Endothelial cell of umbilical vein (primary cell): ENCODE results near the gene THSD4. TPM values are rescaled to one million over a fixed set of nuclear protein-coding genes. Genes with fewer than 3 reads are reported as not detected.

Experiments used
- BruUV-seq: library from RNA; stranded (reverse); fragments of 400-500 nt; replicated peaks from 2 replicates; lab custom pipeline; 2021; lab: Mats Ljungman, UMichigan
- CTCF ChIA-PET: fragments of 300-600, 350-600 bp; sonication (Branson Sonifier 250); formaldehyde crosslinking; loops from one replicate; lab custom pipeline; 2021; ENCODE audit warnings: antibody characterized with exemption, inconsistent platforms; lab: Charles Lee
- POLR2A ChIA-PET: fragments of 300-600, 350-600 bp; sonication (Branson Sonifier 250); formaldehyde crosslinking; loops from one replicate; lab custom pipeline; 2021; ENCODE audit warnings: antibody characterized with exemption, inconsistent platforms; lab: Charles Lee
- DNase-seq: peaks from one replicate; pipeline ENCODE4 v3.0.0-alpha.2; 2011; ENCODE audit warnings: low read depth, low spot score
- FAIRE-seq: peaks from 2 replicates; lab custom pipeline; 2011; peaks lifted over from hg19 to GRCh38; lab: Jason Lieb, UNC
- H2AFZ ChIP-seq: 2 replicates; pipeline ENCODE4 v1.6.0; 2012; ENCODE audit warnings: low read depth, low read length, control low read depth, inconsistent platforms
- H3K27ac ChIP-seq: 2 replicates; pipeline ENCODE4 v1.5.1; 2011; ENCODE audit warnings: low read depth, mild to moderate bottlenecking, control low read depth, low read length, moderate library complexity; ENCODE audit not compliant: insufficient read depth
- H3K27me3 ChIP-seq, 2 experiments: 2 replicates each; pipeline versions ENCODE4 v1.6.0 to v1.6.1; 2011; ENCODE audit warnings: low read length in 2 of 2, mixed read lengths in 1 of 2; ENCODE audit not compliant: control insufficient read depth in 2 of 2, insufficient read depth in 2 of 2
- H3K36me3 ChIP-seq, 2 experiments: 2 replicates in 1 of 2; 3 replicates in 1 of 2; pipeline ENCODE4 v1.5.1; 2011; ENCODE audit warnings: low read length in 2 of 2, mild to moderate bottlenecking in 1 of 2, moderate library complexity in 1 of 2; ENCODE audit not compliant: control insufficient read depth in 2 of 2, insufficient read depth in 2 of 2; ENCODE audit errors: extremely low read depth in 1 of 2
- H3K4me1 ChIP-seq: 3 replicates; pipeline ENCODE4 v1.5.1; 2011; ENCODE audit warnings: mild to moderate bottlenecking, low read length; ENCODE audit not compliant: control insufficient read depth, insufficient read depth; ENCODE audit errors: extremely low read depth
- H3K4me2 ChIP-seq: 2 replicates; pipeline ENCODE4 v1.6.1; 2011; ENCODE audit warnings: low read length, control low read depth, mixed read lengths; ENCODE audit not compliant: insufficient read depth
- H3K4me3 ChIP-seq, 3 experiments: fragments of 200-600 bp in 1 of 3; sonication (generic), shearing (Covaris generic) in 1 of 3; replicated peaks in 1 of 3; 2 replicates each; pipeline ENCODE4 v1.5.1; 2011 to 2016; ENCODE audit warnings: control low read depth in 3 of 3, low read length in 3 of 3, mild to moderate bottlenecking in 2 of 3, inconsistent platforms in 1 of 3, low read depth in 1 of 3, moderate library complexity in 1 of 3; ENCODE audit not compliant: insufficient read depth in 1 of 3
- H3K79me2 ChIP-seq: 2 replicates; pipeline ENCODE4 v1.6.0; 2012; ENCODE audit warnings: low read length, inconsistent platforms; ENCODE audit not compliant: control insufficient read depth, insufficient read depth
- H3K9ac ChIP-seq: replicated peaks from 2 replicates; pipeline ENCODE3; 2011; ENCODE audit warnings: low read length, control low read depth; ENCODE audit not compliant: insufficient read depth; ENCODE audit errors: extremely low read depth
- H3K9me1 ChIP-seq: replicated peaks from 3 replicates; pipeline ENCODE4 v1.6.0; 2011; ENCODE audit warnings: mild to moderate bottlenecking, low read length; ENCODE audit not compliant: control insufficient read depth, insufficient read depth; ENCODE audit errors: extremely low read depth
- H3K9me3 ChIP-seq: replicated peaks from 2 replicates; pipeline ENCODE4 v1.5.1; 2012; ENCODE audit warnings: low read length, inconsistent platforms; ENCODE audit not compliant: control insufficient read depth, insufficient read depth
- H4K20me1 ChIP-seq: replicated peaks from 2 replicates; pipeline ENCODE3; 2011; ENCODE audit warnings: mild to moderate bottlenecking, low read length; ENCODE audit not compliant: control insufficient read depth, insufficient read depth; ENCODE audit errors: extremely low read depth
- CTCF ChIP-seq, 2 donors: IDR thresholded peaks; 1 replicate in 1 of 2; 2 replicates in 1 of 2; pipeline ENCODE4 v1.5.1; 2011; ENCODE audit warnings: low read length in 2 of 2, mild to moderate bottlenecking in 2 of 2, moderate library complexity in 2 of 2, control low read depth in 1 of 2, inconsistent platforms in 1 of 2, low read depth in 1 of 2; ENCODE audit not compliant: insufficient read depth in 1 of 2; ENCODE audit errors: extremely low read depth in 1 of 2
- EZH2 ChIP-seq: IDR thresholded peaks from 2 replicates; pipeline ENCODE4 v1.6.1; 2012; ENCODE audit warnings: borderline replicate concordance, low read depth, mild to moderate bottlenecking, moderate library complexity, low read length, inconsistent platforms; ENCODE audit not compliant: severe bottlenecking
- FOS ChIP-seq: IDR thresholded peaks from 2 replicates; pipeline ENCODE4 v1.6.1; 2011; ENCODE audit warnings: mild to moderate bottlenecking, low read length, moderate library complexity, borderline replicate concordance; ENCODE audit not compliant: insufficient read depth
- GATA2 ChIP-seq: IDR thresholded peaks from 2 replicates; pipeline ENCODE4 v1.7.0; 2011; ENCODE audit warnings: low read depth, mild to moderate bottlenecking, moderate library complexity, mixed read lengths, low read length; ENCODE audit not compliant: insufficient read length, insufficient read depth
- JUN ChIP-seq: IDR thresholded peaks from 2 replicates; pipeline ENCODE4 v1.6.1; 2011; ENCODE audit warnings: borderline replicate concordance, low read depth; ENCODE audit not compliant: insufficient read length, insufficient read depth
- MAX ChIP-seq: IDR thresholded peaks from 2 replicates; pipeline ENCODE4 v1.6.1; 2011; ENCODE audit not compliant: insufficient read depth, insufficient read length
- MYC ChIP-seq: IDR thresholded peaks from one replicate; pipeline ENCODE4 v1.6.1; 2011; ENCODE audit warnings: mild to moderate bottlenecking, low read depth, low read length
- POLR2A ChIP-seq: IDR thresholded peaks from 2 replicates; pipeline ENCODE4 v1.6.1; 2012; ENCODE audit warnings: low read depth, mild to moderate bottlenecking, control low read depth, low read length
- POLR2AphosphoS5 ChIP-seq: IDR thresholded peaks from 2 replicates; pipeline ENCODE4 v1.6.1; 2012; ENCODE audit warnings: low read depth, mild to moderate bottlenecking, control low read depth, low read length, moderate library complexity; ENCODE audit not compliant: insufficient read depth
- dilution Hi-C: fragments of 300-500 bp; cut with MboI; formaldehyde crosslinking; loops from one replicate; pipeline ENCODE4 v1.15.0; 2019; ENCODE audit warnings: low sequenced_read_pairs; ENCODE audit not compliant: extremely low pct_ligation_motif_present
- intact Hi-C: fragments of 100-400 bp; cut with micrococcal nuclease; formaldehyde crosslinking; loops from one replicate; pipeline ENCODE4 v1.10.0; 2022
- polyA plus RNA-seq, 4 experiments: library from polyadenylated mRNA; depleted of rRNA in 3 of 4; stranded (reverse) in 3 of 4; unstranded in 1 of 4; fragments of >200 nt; gene quantifications; 2 replicates each; pipeline versions ENCODE4 v1.2.1 to v1.2.3, GENCODE V29; 2011 to 2012; ENCODE audit warnings: missing spikeins in 1 of 4
- total RNA-seq: library from RNA; stranded (reverse); gene quantifications from 2 replicates; pipeline ENCODE4 v1.2.3, GENCODE V29; 2021

The THSD4 gene
- total and polyA plus RNA-seq, 2 donors (not counting 3 experiments of a cell fraction or from before 2014, with no cell fraction given), result 9.9 to 25.4 TPM

- H3K9me1 ChIP-seq, result no peaks in the 10 kb centered on the region
- H3K9me3 ChIP-seq, result no peaks in the 10 kb centered on the region
- dilution Hi-C loops (no loop called here), intact Hi-C loops (no loop called here)
- POLR2A ChIA-PET, result no interaction called here
- no peak overlapping the region for H3K4me3 ChIP-seq
- no peak for FAIRE-seq
- H3K4me2 ChIP-seq, result no peak overlapping the region
- no peak overlapping the region for H3K27ac ChIP-seq
- H3K4me1 ChIP-seq, result no peaks in the 10 kb centered on the region
- CTCF ChIA-PET, result interaction anchor here (0.9 to 1.3 kb wide), 3 partner anchors 16 to 61 kb away, joined by 3 to 4 read pairs (median 3); no protein-coding TSS in a partner anchor
- no peak for DNase-seq
- BruUV-seq, result no TSS peak
- no peak overlapping the region for H2AFZ ChIP-seq
- H3K27me3 ChIP-seq, result no peaks in the 10 kb centered on the region
- H3K36me3 ChIP-seq, result no peaks in the 10 kb centered on the region
- no peaks in the 10 kb centered on the region for H3K79me2 ChIP-seq
- no peaks in the 10 kb centered on the region for H4K20me1 ChIP-seq
- TF ChIP-seq JUN (no peak), MYC (no peak), FOS (no peak), EZH2 (no peak), POLR2AphosphoS5 (no peak), MAX (no peak), GATA2 (no peak), POLR2A (no peak), CTCF (IDR thresholded peaks at IDR 0.05; ENCODE audit: extremely low read depth in 1 of 2, insufficient read depth in 1 of 2, low read depth in 1 of 2, low read length in 2 of 2) (no peak)
- no peak overlapping the region for H3K9ac ChIP-seq
Observed at GRCh38 chr15:71548401-71548807, 433.1 kb downstream of the THSD4 start.
